Panc1 (cell line): Measurements from ENCODE around the gene PTGDS. TPM values are rescaled to one million over a fixed set of nuclear protein-coding genes. Genes with fewer than 3 reads are reported as not detected.
A peak's percentile ranks its signal among the peaks of the same experiment; 100 is the strongest.

ENCODE experiments used
- ATAC-seq: fragments of 200-7000 bp; cut with Tn5 transposase; 2 replicates; pipeline ENCODE4 v1.9.1; 2020; ENCODE audit warnings: mild to moderate bottlenecking, moderate library complexity
- BruUV-seq: library from RNA; stranded (reverse); fragments of 400-500 nt; replicated peaks from 2 replicates; lab custom pipeline; 2021; lab: Mats Ljungman, UMichigan
- CTCF ChIA-PET: fragments of 300-600 bp; sonication (Branson Sonifier 250); formaldehyde crosslinking; loops from one replicate; lab custom pipeline; 2022; ENCODE audit warnings: antibody characterized with exemption; lab: Charles Lee
- POLR2A ChIA-PET: fragments of 300-600 bp; sonication (Branson Sonifier 250); formaldehyde crosslinking; loops from one replicate; lab custom pipeline; 2022; ENCODE audit warnings: antibody characterized with exemption; lab: Charles Lee
- DNase-seq: peaks from one replicate; pipeline ENCODE4 v3.0.0-alpha.2; 2010; ENCODE audit warnings: low read depth, low spot score
- H3K27ac ChIP-seq: 2 replicates; pipeline ENCODE4 v1.5.1; 2011; ENCODE audit warnings: mild to moderate bottlenecking, low read length, inconsistent platforms
- H3K27me3 ChIP-seq: fragments of 200-500 bp; sonication (Bioruptor generic); 2 replicates; pipeline ENCODE4 v1.6.0; 2014; ENCODE audit warnings: low read length, inconsistent platforms; ENCODE audit not compliant: control insufficient read depth, insufficient read depth
- H3K36me3 ChIP-seq: fragments of 200-500 bp; sonication (Bioruptor generic); 2 replicates; pipeline ENCODE4 v1.5.1; 2014; ENCODE audit warnings: inconsistent platforms, mild to moderate bottlenecking, low read length, moderate library complexity; ENCODE audit not compliant: control insufficient read depth, insufficient read depth
- H3K4me1 ChIP-seq: 2 replicates; pipeline ENCODE4 v1.5.1; 2011; ENCODE audit warnings: inconsistent platforms, mild to moderate bottlenecking, low read length, moderate library complexity; ENCODE audit not compliant: control insufficient read depth, insufficient read depth
- H3K4me3 ChIP-seq, 2 experiments: 2 replicates each; pipeline ENCODE4 v1.5.1; 2011 to 2012; ENCODE audit warnings: low read depth in 2 of 2, low read length in 2 of 2, mild to moderate bottlenecking in 2 of 2, inconsistent platforms in 1 of 2, moderate library complexity in 1 of 2
- H3K9me3 ChIP-seq: fragments of 200-500 bp; sonication (Bioruptor generic); 2 replicates; pipeline ENCODE4 v1.5.1; 2014; ENCODE audit warnings: low read depth, mild to moderate bottlenecking, inconsistent platforms, low read length, moderate library complexity; ENCODE audit not compliant: control insufficient read depth, insufficient read depth
- POLR2AphosphoS5 ChIP-seq: IDR thresholded peaks from 2 replicates; pipeline ENCODE4 v1.6.1; 2012; ENCODE audit warnings: mild to moderate bottlenecking, low read depth, low read length, moderate library complexity
- SIN3A ChIP-seq: IDR thresholded peaks from 2 replicates; pipeline ENCODE4 v1.6.1; 2012; ENCODE audit warnings: low read depth, mild to moderate bottlenecking, low read length, moderate library complexity, borderline replicate concordance; ENCODE audit not compliant: insufficient read depth
- TCF7L2 ChIP-seq: IDR thresholded peaks from 2 replicates; pipeline ENCODE4 v1.6.1; 2011; ENCODE audit warnings: mild to moderate bottlenecking, low read depth, low read length, inconsistent platforms
- in situ Hi-C: cut with HindIII; loops from 2 replicates; pipeline ENCODE4 v1.10.0; 2016; ENCODE audit warnings: low sequenced_read_pairs, low pct_unique_long_range_greater_than_20kb
- intact Hi-C: fragments of 100-400 bp; cut with micrococcal nuclease; formaldehyde crosslinking; loops from one replicate; pipeline ENCODE4 v1.10.0; 2022; ENCODE audit not compliant: unreplicated experiment
- total RNA-seq: library from RNA; stranded (reverse); gene quantifications from one replicate; pipeline ENCODE4 v1.2.1, GENCODE V29; 2021; ENCODE audit not compliant: unreplicated experiment
- TF ChIP-seq, protein P1 (sequence below): fragments of 450-650 bp; IDR thresholded peaks from 2 replicates; pipeline ENCODE4 v1.5.1; 2017; ENCODE audit warnings: mild to moderate bottlenecking
- TF ChIP-seq, protein P2 (sequence below), 2 experiments: IDR thresholded peaks; 2 replicates each; pipeline ENCODE4 v1.6.1; 2011 to 2012; ENCODE audit warnings: low read depth in 2 of 2, control low read depth in 1 of 2, low read length in 1 of 2, mild to moderate bottlenecking in 1 of 2, moderate library complexity in 1 of 2; ENCODE audit not compliant: insufficient read depth in 1 of 2

Gene PTGDS
- total RNA-seq, 1 experiment from 2014 or later, result 13.7 TPM

GRCh38 chr9:137026828-137027227 is 49.5 kb downstream of the PTGDS start:
- H3K27ac ChIP-seq, result no peak overlapping the region

GRCh38 chr9:137027369-137028262 is 50.3 kb downstream of the PTGDS start, which contains the start of gene ABCA2:
Gene ABCA2, minus strand, starts transcription at chr9:137028237. Its CDS starts 97 bp downstream, at chr9:137028140.
- Histone ChIP-seq H3K27me3 (no peaks in the 10 kb centered on the region), H3K4me1 (peaks cover 28% of the 10 kb centered on the region), H3K36me3 (no peaks in the 10 kb centered on the region), H3K27ac (no peak within 1 kb of the TSS), H3K4me3 (peak within 1 kb of the TSS; percentile 43 to 53), H3K9me3 (no peaks in the 10 kb centered on the region)
- CTCF ChIA-PET, result no interaction called here
- no peak for DNase-seq
- TF ChIP-seq POLR2AphosphoS5 (no peak), SIN3A (no peak), TCF7L2 (no peak)
- TF ChIP-seq, protein P1, sequence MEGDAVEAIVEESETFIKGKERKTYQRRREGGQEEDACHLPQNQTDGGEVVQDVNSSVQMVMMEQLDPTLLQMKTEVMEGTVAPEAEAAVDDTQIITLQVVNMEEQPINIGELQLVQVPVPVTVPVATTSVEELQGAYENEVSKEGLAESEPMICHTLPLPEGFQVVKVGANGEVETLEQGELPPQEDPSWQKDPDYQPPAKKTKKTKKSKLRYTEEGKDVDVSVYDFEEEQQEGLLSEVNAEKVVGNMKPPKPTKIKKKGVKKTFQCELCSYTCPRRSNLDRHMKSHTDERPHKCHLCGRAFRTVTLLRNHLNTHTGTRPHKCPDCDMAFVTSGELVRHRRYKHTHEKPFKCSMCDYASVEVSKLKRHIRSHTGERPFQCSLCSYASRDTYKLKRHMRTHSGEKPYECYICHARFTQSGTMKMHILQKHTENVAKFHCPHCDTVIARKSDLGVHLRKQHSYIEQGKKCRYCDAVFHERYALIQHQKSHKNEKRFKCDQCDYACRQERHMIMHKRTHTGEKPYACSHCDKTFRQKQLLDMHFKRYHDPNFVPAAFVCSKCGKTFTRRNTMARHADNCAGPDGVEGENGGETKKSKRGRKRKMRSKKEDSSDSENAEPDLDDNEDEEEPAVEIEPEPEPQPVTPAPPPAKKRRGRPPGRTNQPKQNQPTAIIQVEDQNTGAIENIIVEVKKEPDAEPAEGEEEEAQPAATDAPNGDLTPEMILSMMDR, result no peak
- TF ChIP-seq, protein P2, sequence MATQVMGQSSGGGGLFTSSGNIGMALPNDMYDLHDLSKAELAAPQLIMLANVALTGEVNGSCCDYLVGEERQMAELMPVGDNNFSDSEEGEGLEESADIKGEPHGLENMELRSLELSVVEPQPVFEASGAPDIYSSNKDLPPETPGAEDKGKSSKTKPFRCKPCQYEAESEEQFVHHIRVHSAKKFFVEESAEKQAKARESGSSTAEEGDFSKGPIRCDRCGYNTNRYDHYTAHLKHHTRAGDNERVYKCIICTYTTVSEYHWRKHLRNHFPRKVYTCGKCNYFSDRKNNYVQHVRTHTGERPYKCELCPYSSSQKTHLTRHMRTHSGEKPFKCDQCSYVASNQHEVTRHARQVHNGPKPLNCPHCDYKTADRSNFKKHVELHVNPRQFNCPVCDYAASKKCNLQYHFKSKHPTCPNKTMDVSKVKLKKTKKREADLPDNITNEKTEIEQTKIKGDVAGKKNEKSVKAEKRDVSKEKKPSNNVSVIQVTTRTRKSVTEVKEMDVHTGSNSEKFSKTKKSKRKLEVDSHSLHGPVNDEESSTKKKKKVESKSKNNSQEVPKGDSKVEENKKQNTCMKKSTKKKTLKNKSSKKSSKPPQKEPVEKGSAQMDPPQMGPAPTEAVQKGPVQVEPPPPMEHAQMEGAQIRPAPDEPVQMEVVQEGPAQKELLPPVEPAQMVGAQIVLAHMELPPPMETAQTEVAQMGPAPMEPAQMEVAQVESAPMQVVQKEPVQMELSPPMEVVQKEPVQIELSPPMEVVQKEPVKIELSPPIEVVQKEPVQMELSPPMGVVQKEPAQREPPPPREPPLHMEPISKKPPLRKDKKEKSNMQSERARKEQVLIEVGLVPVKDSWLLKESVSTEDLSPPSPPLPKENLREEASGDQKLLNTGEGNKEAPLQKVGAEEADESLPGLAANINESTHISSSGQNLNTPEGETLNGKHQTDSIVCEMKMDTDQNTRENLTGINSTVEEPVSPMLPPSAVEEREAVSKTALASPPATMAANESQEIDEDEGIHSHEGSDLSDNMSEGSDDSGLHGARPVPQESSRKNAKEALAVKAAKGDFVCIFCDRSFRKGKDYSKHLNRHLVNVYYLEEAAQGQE (IDR thresholded peaks at IDR 0.05; ENCODE audit: insufficient read depth in 1 of 2, low read depth in 2 of 2, low read length in 1 of 2), result no peak
- intact Hi-C loops, result no loop called here
- in situ Hi-C loops, result no loop called here
- POLR2A ChIA-PET, result no interaction called here
- peak; percentile 29 for ATAC-seq
- no TSS peak for BruUV-seq

More at GRCh38 chr9:137026828-137027227, 49.5 kb downstream of the PTGDS start:
- BruUV-seq, result no TSS peak
- DNase-seq (no peak), ATAC-seq (no peak)
- H3K36me3 ChIP-seq, result no peaks in the 10 kb centered on the region
- ChIA-PET CTCF (no interaction called here), POLR2A (no interaction called here)
- no peak for TF ChIP-seq POLR2AphosphoS5
- TF ChIP-seq, protein P2 (IDR thresholded peaks at IDR 0.05; ENCODE audit: insufficient read depth in 1 of 2, low read depth in 2 of 2, low read length in 1 of 2), result no peak
- TF ChIP-seq TCF7L2, result no peak
- TF ChIP-seq, protein P1, result no peak
- no peak for TF ChIP-seq SIN3A
- H3K4me3 ChIP-seq, result no peak overlapping the region; a peak in 1 of 4 replicates
- peaks cover 28% of the 10 kb centered on the region for H3K4me1 ChIP-seq
- no peaks in the 10 kb centered on the region for H3K27me3 ChIP-seq
- intact Hi-C loops, result no loop called here
- no peaks in the 10 kb centered on the region for H3K9me3 ChIP-seq
- in situ Hi-C loops, result no loop called here
